Spinal cord (tissue), 10 donors: Measurements from ENCODE around the gene HOXC4. TPM values are rescaled to one million over a fixed set of nuclear protein-coding genes. Genes with fewer than 3 reads are reported as not detected.
A peak's percentile ranks its signal among the peaks of the same experiment; 100 is the strongest.

Experiments used
- DNase-seq, 6 donors: peaks; one replicate each; pipeline versions ENCODE4 v3.0.0 to v3.0.0-alpha.2; 2013 to 2015; ENCODE audit warnings: low spot score in 6 of 6, low read depth in 4 of 6
- H3K27ac ChIP-seq: one replicate; pipeline ENCODE4 v1.5.1; 2013; ENCODE audit warnings: low read depth, low read length, control low read depth
- H3K27me3 ChIP-seq: one replicate; pipeline ENCODE4 v1.6.1; 2013; ENCODE audit warnings: low read length; ENCODE audit not compliant: control insufficient read depth, insufficient read depth
- H3K36me3 ChIP-seq: one replicate; pipeline ENCODE4 v1.6.1; 2013; ENCODE audit warnings: low read length; ENCODE audit not compliant: control insufficient read depth, insufficient read depth
- H3K4me1 ChIP-seq: one replicate; pipeline ENCODE4 v1.6.1; 2013; ENCODE audit warnings: low read length; ENCODE audit not compliant: control insufficient read depth, insufficient read depth
- H3K4me3 ChIP-seq: one replicate; pipeline ENCODE4 v1.5.1; 2013; ENCODE audit warnings: low read depth, low read length, control low read depth
- H3K9me3 ChIP-seq: one replicate; pipeline ENCODE4 v1.6.1; 2013; ENCODE audit warnings: low read length; ENCODE audit not compliant: control insufficient read depth, insufficient read depth
- WGBS: methylation state at CpG from one replicate; pipeline ENCODE4 v1.1.5; 2013; ENCODE audit warnings: missing lambda C conversion rate; ENCODE audit not compliant: insufficient coverage; 5-methylcytosine and 5-hydroxymethylcytosine counted together
- long read RNA-seq, 4 donors: transcript quantifications; one replicate each; lab custom pipeline, GENCODE V29; 2026
- polyA plus RNA-seq, 2 donors: library from polyadenylated mRNA; unstranded; fragments of 120-200 nt; gene quantifications; one replicate each; pipeline ENCODE4 v1.2.1, GENCODE V29; 2013; ENCODE audit not compliant: insufficient read length in 2 of 2
- total RNA-seq, 2 donors: library from RNA; depleted of rRNA in 1 of 2; stranded (reverse); fragments of 120-200 nt in 1 of 2; fragments of >200 nt in 1 of 2; gene quantifications; one replicate each; pipeline versions ENCODE4 v1.2.3 to v1.2.4, GENCODE V29; 2013 to 2014
- donor health status: healthy.

The HOXC4 gene
- total RNA-seq (10 to 100 TPM in 1 of 2 donors, 1 to 10 TPM in 1; 10.0 to 10.3 TPM), polyA plus RNA-seq (100 to 1,000 TPM in 1 of 2 donors, 10 to 100 TPM in 1; 98.7 to 100 TPM)
- long read RNA-seq, donor 1, transcript HOXC4-202 (2 exons, 1,666 nt), result major isoform, 31 of 46 reads
- long read RNA-seq, donor 1, partial matches to known transcripts, result 12 of 46 reads
- long read RNA-seq, donor 1, other reads (novel, unspliced or antisense), result 0 of 46 reads
- long read RNA-seq, donor 2, transcript HOXC4-202 (2 exons, 1,666 nt), result major isoform, 24 of 26 reads
- long read RNA-seq, donor 2, partial matches to known transcripts, result 0 of 26 reads
- long read RNA-seq, donor 2, other reads (novel, unspliced or antisense), result 0 of 26 reads
- long read RNA-seq, donor 3, transcript HOXC4-202 (2 exons, 1,666 nt), result major isoform, 28 of 30 reads
- long read RNA-seq, donor 3, partial matches to known transcripts, result 0 of 30 reads
- long read RNA-seq, donor 3, other reads (novel, unspliced or antisense), result 0 of 30 reads
- long read RNA-seq, donor 4, partial matches to known transcripts, result 0 of 1 reads
- long read RNA-seq, donor 4, other reads (novel, unspliced or antisense), result 0 of 1 reads

DNA sequence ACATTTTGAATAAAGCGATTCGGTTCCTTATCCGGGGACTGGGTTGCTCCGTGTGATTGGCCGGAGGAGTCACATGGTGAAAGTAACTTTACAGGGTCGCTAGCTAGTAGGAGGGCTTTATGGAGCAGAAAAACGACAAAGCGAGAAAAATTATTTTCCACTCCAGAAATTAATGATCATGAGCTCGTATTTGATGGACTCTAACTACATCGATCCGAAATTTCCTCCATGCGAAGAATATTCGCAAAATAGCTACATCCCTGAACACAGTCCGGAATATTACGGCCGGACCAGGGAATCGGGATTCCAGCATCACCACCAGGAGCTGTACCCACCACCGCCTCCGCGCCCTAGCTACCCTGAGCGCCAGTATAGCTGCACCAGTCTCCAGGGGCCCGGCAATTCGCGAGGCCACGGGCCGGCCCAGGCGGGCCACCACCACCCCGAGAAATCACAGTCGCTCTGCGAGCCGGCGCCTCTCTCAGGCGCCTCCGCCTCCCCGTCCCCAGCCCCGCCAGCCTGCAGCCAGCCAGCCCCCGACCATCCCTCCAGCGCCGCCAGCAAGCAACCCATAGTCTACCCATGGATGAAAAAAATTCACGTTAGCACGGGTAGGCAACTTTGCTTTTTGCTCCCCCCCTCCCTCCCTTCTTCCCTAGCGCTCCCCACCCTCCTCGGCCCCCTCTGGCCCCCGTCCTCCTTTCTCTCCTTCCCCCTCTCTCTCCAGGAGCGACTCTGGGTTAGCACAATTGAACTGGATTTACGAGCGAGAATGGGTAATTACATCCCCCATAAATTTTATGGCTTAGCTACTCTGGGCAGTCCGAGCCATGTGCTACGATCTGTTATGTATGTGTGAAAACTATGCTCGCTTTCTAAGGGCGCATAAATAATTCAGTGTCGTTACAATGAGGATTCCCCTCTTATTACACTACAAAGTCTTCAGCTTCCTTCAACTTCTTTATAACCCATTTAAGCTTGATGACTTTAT, at the start of gene HOXC4:
Gene HOXC4 (plus strand): TSS at position 85 of the 991 bp plus-strand sequence. CDS start 88 bp downstream, at position 173.
- H3K4me1 ChIP-seq, result peaks cover 54% of the 10 kb centered on the region
- H3K9me3 ChIP-seq, result no peaks in the 10 kb centered on the region
- peak within 1 kb of the TSS; percentile 96 for H3K27ac ChIP-seq
- DNase-seq, result peak in 2 of 6 donors; percentile 82 to 95
- H3K27me3 ChIP-seq, result peaks cover 2% of the 10 kb centered on the region
- peaks cover 14% of the 10 kb centered on the region for H3K36me3 ChIP-seq
- H3K4me3 ChIP-seq, result peak within 1 kb of the TSS; percentile 68
- WGBS, result 5% methylated on average over 41 of the region's 52 CpGs

DNA sequence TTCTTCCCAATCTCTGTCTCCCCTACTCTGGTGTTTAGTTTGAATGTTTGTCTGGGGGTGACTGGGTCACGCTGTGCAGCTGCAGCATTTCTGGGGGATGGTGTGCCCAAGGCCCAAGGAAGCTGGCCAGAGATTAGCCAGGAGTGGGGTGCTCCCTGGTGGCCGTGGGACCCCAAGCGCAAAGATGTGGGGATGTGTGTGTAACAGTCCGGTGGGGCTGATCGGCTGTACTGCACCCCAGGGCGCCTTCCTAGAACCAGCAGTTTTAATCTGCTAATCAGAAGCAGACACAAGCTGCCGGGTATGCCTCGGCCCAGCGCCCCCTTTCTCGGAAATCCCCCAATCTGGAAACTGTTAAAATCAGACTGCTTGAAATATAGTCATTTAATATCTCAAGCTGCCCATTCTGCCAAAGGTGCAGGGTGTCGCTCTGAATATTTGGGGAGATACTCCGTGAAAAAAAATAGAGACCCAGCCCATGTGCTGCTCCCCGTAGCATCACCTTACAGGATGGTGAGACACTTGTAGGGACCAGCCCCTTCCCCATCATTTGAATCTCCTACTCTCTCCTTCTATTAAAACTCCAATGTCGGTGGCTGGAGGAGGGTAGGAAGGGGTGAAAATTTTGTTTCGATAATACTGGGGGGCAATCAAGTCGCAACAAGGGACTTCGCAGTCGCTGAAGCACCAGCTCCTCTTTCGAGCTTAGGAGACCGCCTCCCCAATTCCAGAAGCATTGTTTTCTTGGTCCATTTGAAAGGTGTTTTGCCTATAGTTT, 49.4 kb upstream of the HOXC4 start:
- Histone ChIP-seq H3K9me3 (no peaks in the 10 kb centered on the region), H3K4me3 (peak overlapping the region; percentile 48), H3K36me3 (peaks cover 22% of the 10 kb centered on the region), H3K27ac (peak overlapping the region; percentile 99), H3K4me1 (peaks cover 84% of the 10 kb centered on the region), H3K27me3 (peaks cover 6% of the 10 kb centered on the region)
- no peak for DNase-seq
- WGBS, result 9% methylated on average over 5 of the region's 20 CpGs

DNA sequence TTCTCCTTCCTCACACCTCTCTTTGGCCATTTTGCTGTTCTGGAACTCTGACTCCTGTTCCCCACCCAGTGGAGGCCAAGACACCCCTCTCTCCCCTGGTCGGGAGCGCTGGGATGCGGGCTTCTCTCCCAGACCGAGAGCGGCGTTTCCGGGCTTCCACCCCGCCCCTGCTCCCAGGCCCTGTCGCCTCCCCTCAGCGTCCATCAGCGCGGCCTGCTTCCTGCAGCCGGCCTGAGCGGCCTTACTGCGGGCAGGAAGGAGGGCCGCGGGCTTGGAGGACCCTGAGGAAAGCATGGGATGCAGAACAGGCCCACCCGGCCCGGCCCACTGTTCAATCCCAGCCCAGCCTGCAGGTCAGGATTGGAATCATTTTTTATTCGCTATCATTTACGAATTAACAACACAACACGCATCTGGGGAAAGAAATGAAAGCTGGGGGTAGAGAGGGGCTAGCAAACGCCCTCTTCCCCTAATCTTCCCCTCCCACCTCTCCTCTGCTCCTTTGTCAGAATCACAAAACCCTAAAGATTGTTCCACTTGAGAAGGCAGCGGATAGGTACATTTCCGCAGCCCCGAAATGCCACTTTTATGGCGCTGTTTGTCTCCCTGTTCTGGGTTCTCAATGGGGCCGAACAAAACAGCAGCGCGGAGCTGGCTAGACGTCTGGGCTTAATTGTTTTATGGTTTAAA, 48.6 kb upstream of the HOXC4 start:
- Histone ChIP-seq H3K36me3 (peaks cover 22% of the 10 kb centered on the region), H3K27ac (peak overlapping the region; percentile 99), H3K27me3 (peaks cover 6% of the 10 kb centered on the region), H3K4me3 (peak overlapping the region; percentile 48), H3K9me3 (no peaks in the 10 kb centered on the region), H3K4me1 (peaks cover 87% of the 10 kb centered on the region)
- no peak for DNase-seq
- WGBS, result 13% methylated on average over 26 of the region's 31 CpGs

DNA sequence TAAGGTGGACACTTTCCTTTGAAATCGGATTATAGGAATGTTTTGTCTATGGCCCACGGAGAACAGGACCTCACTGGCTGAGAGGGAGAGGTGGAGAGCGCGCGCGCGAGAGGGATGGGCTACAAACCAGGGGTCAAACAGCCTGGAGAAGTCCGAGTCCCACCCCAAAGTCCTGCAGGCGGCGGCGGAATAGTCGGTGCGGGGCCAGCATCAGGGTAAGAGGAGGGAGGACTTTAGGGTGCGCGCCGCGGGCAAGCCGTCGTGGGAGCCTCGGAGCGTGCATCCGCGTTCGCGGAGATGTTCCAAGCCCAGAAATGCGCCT, 48.1 kb upstream of the HOXC4 start:
- Histone ChIP-seq H3K4me1 (peaks cover 92% of the 10 kb centered on the region), H3K27ac (peak overlapping the region; percentile 99), H3K27me3 (peaks cover 6% of the 10 kb centered on the region), H3K9me3 (no peaks in the 10 kb centered on the region), H3K4me3 (peak overlapping the region; percentile 48), H3K36me3 (peaks cover 22% of the 10 kb centered on the region)
- WGBS, result 5% methylated on average over 26 of the region's 26 CpGs
- DNase-seq, result no peak

DNA sequence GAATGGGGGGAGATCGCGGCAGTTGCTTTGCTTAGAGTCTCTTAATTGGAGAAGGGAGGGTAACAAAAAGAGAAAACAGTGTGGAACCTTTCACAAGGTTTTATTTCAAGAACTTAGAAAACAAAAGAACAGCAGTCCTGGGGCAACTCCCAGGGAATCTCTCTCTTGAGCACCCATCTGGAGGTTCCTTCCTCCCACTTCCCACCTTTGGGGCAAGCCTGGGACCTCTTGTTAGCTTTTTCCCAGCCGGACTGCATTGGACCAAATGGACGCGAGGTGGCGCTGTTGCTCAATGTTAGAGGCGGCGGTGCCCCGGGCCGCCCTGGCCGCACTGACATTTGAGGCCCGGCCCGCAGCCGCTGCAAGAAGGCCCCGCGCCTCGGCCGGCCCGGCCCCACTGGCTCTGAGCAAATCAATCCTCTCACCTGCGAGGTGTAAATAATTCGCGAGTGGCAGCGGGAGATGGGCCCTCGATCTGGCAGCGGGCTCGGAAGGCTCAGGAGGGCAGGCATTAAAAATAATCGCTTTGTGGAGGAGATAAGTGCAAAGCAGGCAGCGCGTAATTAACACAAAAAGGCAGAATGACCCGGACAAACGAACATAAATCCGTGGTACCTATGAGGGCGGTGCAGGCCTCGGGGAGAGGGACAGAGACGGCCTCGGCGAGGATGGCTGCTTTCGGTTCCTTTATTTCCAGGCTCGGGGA, 47.6 kb upstream of the HOXC4 start:
- peaks cover 6% of the 10 kb centered on the region for H3K27me3 ChIP-seq
- H3K36me3 ChIP-seq, result peaks cover 18% of the 10 kb centered on the region
- peak in 5 of 6 donors; percentile 89 to 96 (median 93) for DNase-seq
- peak overlapping the region; percentile 99 for H3K27ac ChIP-seq
- peaks cover 87% of the 10 kb centered on the region for H3K4me1 ChIP-seq
- 3% methylated on average over 37 of the region's 39 CpGs for WGBS
- no peaks in the 10 kb centered on the region for H3K9me3 ChIP-seq
- H3K4me3 ChIP-seq, result peak overlapping the region; percentile 48

GRCh38 chr12:54006559-54007220, 46.9 kb upstream of the HOXC4 start:
- Histone ChIP-seq H3K9me3 (no peaks in the 10 kb centered on the region), H3K27me3 (peaks cover 6% of the 10 kb centered on the region), H3K36me3 (peaks cover 15% of the 10 kb centered on the region), H3K4me3 (peak overlapping the region; percentile 48), H3K27ac (peak overlapping the region; percentile 99), H3K4me1 (peaks cover 85% of the 10 kb centered on the region)
- DNase-seq, result no peak
- WGBS, result 24% methylated on average over 19 of the region's 22 CpGs

- H3K4me1 ChIP-seq, result peaks cover 75% of the 10 kb centered on the region
- H3K36me3 ChIP-seq, result peaks cover 10% of the 10 kb centered on the region
- H3K27me3 ChIP-seq, result peaks cover 6% of the 10 kb centered on the region
- WGBS, result no CpG with 5 or more reads among the region's 2 CpGs
- no peak for DNase-seq
- H3K27ac ChIP-seq, result peak overlapping the region; percentile 99
- H3K9me3 ChIP-seq, result no peaks in the 10 kb centered on the region
- H3K4me3 ChIP-seq, result peak overlapping the region; percentile 70
Observed at GRCh38 chr12:54007538-54008259, 45.9 kb upstream of the HOXC4 start.
